WTC11 (cell line): Measurements from ENCODE around the gene ATP9B. TPM values are rescaled to one million over a fixed set of nuclear protein-coding genes. Genes with fewer than 3 reads are reported as not detected.

Source experiments
- ATAC-seq: fragments of 200-7000 bp; cut with Tn5 transposase; 2 replicates; pipeline ENCODE4 v1.10.0; 2021; ENCODE audit warnings: mild to moderate bottlenecking, moderate library complexity
- CTCF ChIA-PET: fragments of 300-600 bp; sonication (Branson Sonifier 250); formaldehyde crosslinking; loops from one replicate; lab custom pipeline; 2021; ENCODE audit warnings: antibody characterized with exemption; lab: Charles Lee
- POLR2A ChIA-PET: fragments of 350-600 bp; sonication (Branson Sonifier 250); formaldehyde crosslinking; loops from one replicate; lab custom pipeline; 2021; ENCODE audit warnings: antibody characterized with exemption; lab: Charles Lee
- DNase-seq: peaks from one replicate; pipeline ENCODE4 v3.0.0; 2021; ENCODE audit warnings: low spot score
- H3K27ac Mint-ChIP-seq: 2 replicates; pipeline ENCODE4 v1.8.0; 2021; ENCODE audit warnings: mixed read lengths
- H3K27me3 Mint-ChIP-seq: 2 replicates; pipeline ENCODE4 v1.8.0; 2021; ENCODE audit warnings: low read depth, mild to moderate bottlenecking, moderate library complexity, mixed read lengths
- H3K36me3 Mint-ChIP-seq: 2 replicates; pipeline ENCODE4 v1.8.0; 2021; ENCODE audit warnings: mixed read lengths
- H3K4me1 Mint-ChIP-seq: 2 replicates; pipeline ENCODE4 v1.8.0; 2022; ENCODE audit warnings: mixed read lengths
- H3K4me3 Mint-ChIP-seq: 2 replicates; pipeline ENCODE4 v1.8.0; 2021; ENCODE audit warnings: mild to moderate bottlenecking, moderate library complexity, mixed read lengths
- H3K9me3 Mint-ChIP-seq: 2 replicates; pipeline ENCODE4 v1.8.0; 2021; ENCODE audit warnings: mixed read lengths
- ATF2 ChIP-seq: sonication (generic); formaldehyde crosslinking; IDR thresholded peaks from 2 replicates; pipeline ENCODE4 v1.8.1; 2022; ENCODE audit warnings: low read depth, missing genetic modification reagents, borderline replicate concordance
- FOXP4 ChIP-seq: sonication (generic); formaldehyde crosslinking; IDR thresholded peaks from 2 replicates; pipeline ENCODE4 v1.8.0; 2022; ENCODE audit warnings: mild to moderate bottlenecking, missing genetic modification reagents
- PRDM15 ChIP-seq: sonication (generic); formaldehyde crosslinking; IDR thresholded peaks from 2 replicates; pipeline ENCODE4 v1.8.0; 2022; ENCODE audit warnings: missing genetic modification reagents
- SMAD4 ChIP-seq: sonication (generic); formaldehyde crosslinking; IDR thresholded peaks from 2 replicates; pipeline ENCODE4 v1.8.0; 2022; ENCODE audit warnings: mild to moderate bottlenecking, missing genetic modification reagents
- ZNF423 ChIP-seq: fragments of 250-450 bp; sonication (Bioruptor Pico); IDR thresholded peaks from 2 replicates; pipeline ENCODE4 v2.1.2; 2022; ENCODE audit warnings: mild to moderate bottlenecking, moderate library complexity
- total RNA-seq: library from RNA; stranded (reverse); gene quantifications from 3 replicates; pipeline ENCODE4 v1.2.3, GENCODE V29; 2021
- TF ChIP-seq, protein P1 (sequence below): sonication (generic); formaldehyde crosslinking; IDR thresholded peaks from 2 replicates; pipeline ENCODE4 v1.8.1; 2023; ENCODE audit warnings: mild to moderate bottlenecking, missing genetic modification reagents, moderate library complexity
- TF ChIP-seq, protein P2 (sequence below): sonication (generic); formaldehyde crosslinking; IDR thresholded peaks from 2 replicates; pipeline ENCODE4 v1.8.1; 2022; ENCODE audit warnings: missing genetic modification reagents, borderline replicate concordance
- TF ChIP-seq, protein P3 (sequence below): sonication (generic); formaldehyde crosslinking; IDR thresholded peaks from 2 replicates; pipeline ENCODE4 v1.8.1; 2023; ENCODE audit warnings: mild to moderate bottlenecking, missing genetic modification reagents, borderline replicate concordance

The ATP9B gene
- total RNA-seq, 1 experiment from 2014 or later: 19.0 TPM

- TF ChIP-seq, protein P1, sequence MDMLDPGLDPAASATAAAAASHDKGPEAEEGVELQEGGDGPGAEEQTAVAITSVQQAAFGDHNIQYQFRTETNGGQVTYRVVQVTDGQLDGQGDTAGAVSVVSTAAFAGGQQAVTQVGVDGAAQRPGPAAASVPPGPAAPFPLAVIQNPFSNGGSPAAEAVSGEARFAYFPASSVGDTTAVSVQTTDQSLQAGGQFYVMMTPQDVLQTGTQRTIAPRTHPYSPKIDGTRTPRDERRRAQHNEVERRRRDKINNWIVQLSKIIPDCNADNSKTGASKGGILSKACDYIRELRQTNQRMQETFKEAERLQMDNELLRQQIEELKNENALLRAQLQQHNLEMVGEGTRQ: no peak
- TF ChIP-seq, all 79 proteins: peak for 0
These were observed 34.9 kb downstream of the ATP9B start (continued) for GRCh38 chr18:79104137-79104536.

GRCh38 chr18:79105455-79105854 lies 36.3 kb downstream of the ATP9B start:
- POLR2A ChIA-PET: no interaction called here
- ATAC-seq (no peak), DNase-seq (no peak)
- H3K4me1 Mint-ChIP-seq: peaks cover 14% of the 10 kb centered on the region
- H3K36me3 Mint-ChIP-seq: peaks cover 5% of the 10 kb centered on the region
- H3K9me3 Mint-ChIP-seq: no peaks in the 10 kb centered on the region
- CTCF ChIA-PET: no interaction called here
- no peak overlapping the region for H3K4me3 Mint-ChIP-seq
- H3K27me3 Mint-ChIP-seq: no peaks in the 10 kb centered on the region
- H3K27ac Mint-ChIP-seq: no peak overlapping the region
- TF ChIP-seq ZNF423 (CRISPR knock-in tag): no peak
- no peak for TF ChIP-seq FOXP4
- TF ChIP-seq PRDM15: no peak

DNA sequence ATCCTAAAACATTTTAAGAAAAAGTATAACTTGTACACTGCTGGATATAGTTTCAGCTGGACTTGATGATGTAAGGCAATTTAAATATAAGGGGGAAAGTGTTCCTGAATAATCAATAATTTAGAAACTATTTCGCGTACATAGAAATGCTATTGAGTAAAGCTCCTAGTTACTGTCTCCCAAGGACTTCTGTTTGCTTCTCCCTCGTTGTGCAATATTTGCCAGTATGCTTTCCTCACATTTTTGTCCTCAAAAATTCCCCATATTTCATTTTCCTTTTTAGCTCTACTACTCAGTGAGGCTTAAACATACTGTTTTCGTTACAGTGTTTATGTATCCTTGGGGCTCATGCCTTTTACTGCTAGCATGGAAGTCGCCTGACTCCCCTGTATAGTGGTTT lies 36.9 kb downstream of the ATP9B start:
- peaks cover 5% of the 10 kb centered on the region; the same call in 1 of the 2 replicates for H3K36me3 Mint-ChIP-seq
- H3K4me3 Mint-ChIP-seq: no peak overlapping the region
- peaks cover 14% of the 10 kb centered on the region for H3K4me1 Mint-ChIP-seq
- no peaks in the 10 kb centered on the region for H3K27me3 Mint-ChIP-seq
- POLR2A ChIA-PET: no interaction called here
- CTCF ChIA-PET: no interaction called here
- no peak overlapping the region for H3K27ac Mint-ChIP-seq
- no peaks in the 10 kb centered on the region for H3K9me3 Mint-ChIP-seq
- ATAC-seq (no peak), DNase-seq (no peak)
- TF ChIP-seq, protein P2, sequence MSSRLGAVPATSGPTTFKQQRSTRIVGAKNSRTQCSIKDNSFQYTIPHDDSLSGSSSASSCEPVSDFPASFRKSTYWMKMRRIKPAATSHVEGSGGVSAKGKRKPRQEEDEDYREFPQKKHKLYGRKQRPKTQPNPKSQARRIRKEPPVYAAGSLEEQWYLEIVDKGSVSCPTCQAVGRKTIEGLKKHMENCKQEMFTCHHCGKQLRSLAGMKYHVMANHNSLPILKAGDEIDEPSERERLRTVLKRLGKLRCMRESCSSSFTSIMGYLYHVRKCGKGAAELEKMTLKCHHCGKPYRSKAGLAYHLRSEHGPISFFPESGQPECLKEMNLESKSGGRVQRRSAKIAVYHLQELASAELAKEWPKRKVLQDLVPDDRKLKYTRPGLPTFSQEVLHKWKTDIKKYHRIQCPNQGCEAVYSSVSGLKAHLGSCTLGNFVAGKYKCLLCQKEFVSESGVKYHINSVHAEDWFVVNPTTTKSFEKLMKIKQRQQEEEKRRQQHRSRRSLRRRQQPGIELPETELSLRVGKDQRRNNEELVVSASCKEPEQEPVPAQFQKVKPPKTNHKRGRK (CRISPR knock-in tag): no peak
- TF ChIP-seq, protein P3, sequence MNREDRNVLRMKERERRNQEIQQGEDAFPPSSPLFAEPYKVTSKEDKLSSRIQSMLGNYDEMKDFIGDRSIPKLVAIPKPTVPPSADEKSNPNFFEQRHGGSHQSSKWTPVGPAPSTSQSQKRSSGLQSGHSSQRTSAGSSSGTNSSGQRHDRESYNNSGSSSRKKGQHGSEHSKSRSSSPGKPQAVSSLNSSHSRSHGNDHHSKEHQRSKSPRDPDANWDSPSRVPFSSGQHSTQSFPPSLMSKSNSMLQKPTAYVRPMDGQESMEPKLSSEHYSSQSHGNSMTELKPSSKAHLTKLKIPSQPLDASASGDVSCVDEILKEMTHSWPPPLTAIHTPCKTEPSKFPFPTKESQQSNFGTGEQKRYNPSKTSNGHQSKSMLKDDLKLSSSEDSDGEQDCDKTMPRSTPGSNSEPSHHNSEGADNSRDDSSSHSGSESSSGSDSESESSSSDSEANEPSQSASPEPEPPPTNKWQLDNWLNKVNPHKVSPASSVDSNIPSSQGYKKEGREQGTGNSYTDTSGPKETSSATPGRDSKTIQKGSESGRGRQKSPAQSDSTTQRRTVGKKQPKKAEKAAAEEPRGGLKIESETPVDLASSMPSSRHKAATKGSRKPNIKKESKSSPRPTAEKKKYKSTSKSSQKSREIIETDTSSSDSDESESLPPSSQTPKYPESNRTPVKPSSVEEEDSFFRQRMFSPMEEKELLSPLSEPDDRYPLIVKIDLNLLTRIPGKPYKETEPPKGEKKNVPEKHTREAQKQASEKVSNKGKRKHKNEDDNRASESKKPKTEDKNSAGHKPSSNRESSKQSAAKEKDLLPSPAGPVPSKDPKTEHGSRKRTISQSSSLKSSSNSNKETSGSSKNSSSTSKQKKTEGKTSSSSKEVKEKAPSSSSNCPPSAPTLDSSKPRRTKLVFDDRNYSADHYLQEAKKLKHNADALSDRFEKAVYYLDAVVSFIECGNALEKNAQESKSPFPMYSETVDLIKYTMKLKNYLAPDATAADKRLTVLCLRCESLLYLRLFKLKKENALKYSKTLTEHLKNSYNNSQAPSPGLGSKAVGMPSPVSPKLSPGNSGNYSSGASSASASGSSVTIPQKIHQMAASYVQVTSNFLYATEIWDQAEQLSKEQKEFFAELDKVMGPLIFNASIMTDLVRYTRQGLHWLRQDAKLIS (CRISPR knock-in tag): no peak
- TF ChIP-seq SMAD4 (CRISPR knock-in tag) (no peak), ATF2 (no peak)
